ENCODE data around the gene ARRB1. TPM values are rescaled to one million over a fixed set of nuclear protein-coding genes. Genes with fewer than 3 reads are reported as not detected.

ARRB1 gene
- total RNA-seq, 1 experiment from 2014 or later = 24.2 TPM

GRCh38 chr11:75330291-75330690 lies 21.2 kb downstream of the ARRB1 start (continued):
- TF ChIP-seq ZBTB33 (IDR thresholded peaks at IDR 0.05; ENCODE audit: extremely low read depth, insufficient replicate concordance, low read length) (no peak), EGR1 (IDR thresholded peaks at IDR 0.05; ENCODE audit: low read depth) (no peak), SIN3A (IDR thresholded peaks at IDR 0.05; ENCODE audit: low read depth) (no peak)

GRCh38 chr11:75328426-75329277 lies 22.8 kb downstream of the ARRB1 start:
- no TSS peak for BruUV-seq (replicated peaks)
- POLR2A ChIA-PET = no interaction called here
- ATAC-seq = peak; percentile 58
- no peak for TF ChIP-seq POLR2A (IDR thresholded peaks at IDR 0.05; ENCODE audit: borderline replicate concordance, extremely low read depth, insufficient read depth, insufficient read length)
- no peak for TF ChIP-seq EZH2 (IDR thresholded peaks at IDR 0.05)
- no peak for TF ChIP-seq ZBTB33 (IDR thresholded peaks at IDR 0.05; ENCODE audit: extremely low read depth, insufficient replicate concordance, low read length)
- TF ChIP-seq, protein P1, sequence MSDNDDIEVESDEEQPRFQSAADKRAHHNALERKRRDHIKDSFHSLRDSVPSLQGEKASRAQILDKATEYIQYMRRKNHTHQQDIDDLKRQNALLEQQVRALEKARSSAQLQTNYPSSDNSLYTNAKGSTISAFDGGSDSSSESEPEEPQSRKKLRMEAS (IDR thresholded peaks at IDR 0.05) = no peak
- TF ChIP-seq, protein P2, sequence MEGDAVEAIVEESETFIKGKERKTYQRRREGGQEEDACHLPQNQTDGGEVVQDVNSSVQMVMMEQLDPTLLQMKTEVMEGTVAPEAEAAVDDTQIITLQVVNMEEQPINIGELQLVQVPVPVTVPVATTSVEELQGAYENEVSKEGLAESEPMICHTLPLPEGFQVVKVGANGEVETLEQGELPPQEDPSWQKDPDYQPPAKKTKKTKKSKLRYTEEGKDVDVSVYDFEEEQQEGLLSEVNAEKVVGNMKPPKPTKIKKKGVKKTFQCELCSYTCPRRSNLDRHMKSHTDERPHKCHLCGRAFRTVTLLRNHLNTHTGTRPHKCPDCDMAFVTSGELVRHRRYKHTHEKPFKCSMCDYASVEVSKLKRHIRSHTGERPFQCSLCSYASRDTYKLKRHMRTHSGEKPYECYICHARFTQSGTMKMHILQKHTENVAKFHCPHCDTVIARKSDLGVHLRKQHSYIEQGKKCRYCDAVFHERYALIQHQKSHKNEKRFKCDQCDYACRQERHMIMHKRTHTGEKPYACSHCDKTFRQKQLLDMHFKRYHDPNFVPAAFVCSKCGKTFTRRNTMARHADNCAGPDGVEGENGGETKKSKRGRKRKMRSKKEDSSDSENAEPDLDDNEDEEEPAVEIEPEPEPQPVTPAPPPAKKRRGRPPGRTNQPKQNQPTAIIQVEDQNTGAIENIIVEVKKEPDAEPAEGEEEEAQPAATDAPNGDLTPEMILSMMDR (IDR thresholded peaks at IDR 0.05 in 2 of 3, conservative IDR thresholded peaks at IDR 0.05 in 1 of 3; ENCODE audit: borderline replicate concordance in 1 of 3, insufficient read depth in 1 of 3, low read depth in 2 of 3, low read length in 2 of 3) = peak; percentile 48 to 79 (median 62)
- TF ChIP-seq EZH2phosphoT487 (IDR thresholded peaks at IDR 0.05; ENCODE audit: borderline replicate concordance) = no peak
- no peak for TF ChIP-seq CEBPB (IDR thresholded peaks at IDR 0.05; ENCODE audit: low read depth)
- TF ChIP-seq JUND (IDR thresholded peaks at IDR 0.05) = no peak
- TF ChIP-seq POLR2AphosphoS5 (IDR thresholded peaks at IDR 0.05; ENCODE audit: low read depth, low read length) = 0 out of 2 replicates have a peak, but pooled peaks have one; percentile 26
- TF ChIP-seq ZNF274 (IDR thresholded peaks at IDR 0.05; ENCODE audit: low read depth, low read length) = no peak
- no peak for TF ChIP-seq REST (IDR thresholded peaks at IDR 0.05; ENCODE audit: low read depth)

More at GRCh38 chr11:75328426-75329277, 22.8 kb downstream of the ARRB1 start:
- Histone ChIP-seq H3K4me1 (ENCODE audit: control insufficient read depth in 1 of 2, insufficient read depth in 2 of 2, low read length in 2 of 2) (peaks cover 42 to 57% of the 10 kb centered on the region in 2 experiments), H3K9me3 (ENCODE audit: control insufficient read depth in 1 of 2, insufficient read depth in 1 of 2, low read depth in 1 of 2, low read length in 2 of 2) (no peaks in the 10 kb centered on the region), H2AFZ (ENCODE audit: low read depth, low read length, poor library complexity, severe bottlenecking) (no peak overlapping the region), H3K27ac (ENCODE audit: low read depth, low read length) (no peak overlapping the region), H3K4me3 (replicated peaks in 1 of 2; ENCODE audit: low read depth in 1 of 2, low read length in 2 of 2) (no peak overlapping the region), H3K36me3 (ENCODE audit: control insufficient read depth in 1 of 2, insufficient read depth in 2 of 2, low read length in 2 of 2) (no peaks in the 10 kb centered on the region), H3K9ac (ENCODE audit: low read length) (no peak overlapping the region), H4K20me1 (ENCODE audit: insufficient read depth) (no peaks in the 10 kb centered on the region), H3K79me2 (ENCODE audit: insufficient read depth, low read length) (peaks cover 8% of the 10 kb centered on the region), H3K4me2 (ENCODE audit: low read length) (peak overlapping the region; percentile 38), H3K27me3 (ENCODE audit: insufficient read depth, low read length) (no peaks in the 10 kb centered on the region), H3K9me2 (ENCODE audit: insufficient read depth) (no peaks in the 10 kb centered on the region)
- intact Hi-C loops (cut with micrococcal nuclease) = loop anchor here (1.0 kb wide), 1 partner anchor 56 kb away; no protein-coding TSS in a partner anchor
- peak; percentile 35 for DNase-seq (ENCODE audit: low read depth, low spot score)
- CTCF ChIA-PET = no interaction called here
- RAD21 ChIA-PET (ENCODE audit: low non-redundant PET in 1 of 2, low total read pairs in 2 of 2, uncharacterized antibody in 2 of 2, unreplicated experiment in 2 of 2) = no interaction called here
